ENCODE results near the gene KCNIP4.

DNA sequence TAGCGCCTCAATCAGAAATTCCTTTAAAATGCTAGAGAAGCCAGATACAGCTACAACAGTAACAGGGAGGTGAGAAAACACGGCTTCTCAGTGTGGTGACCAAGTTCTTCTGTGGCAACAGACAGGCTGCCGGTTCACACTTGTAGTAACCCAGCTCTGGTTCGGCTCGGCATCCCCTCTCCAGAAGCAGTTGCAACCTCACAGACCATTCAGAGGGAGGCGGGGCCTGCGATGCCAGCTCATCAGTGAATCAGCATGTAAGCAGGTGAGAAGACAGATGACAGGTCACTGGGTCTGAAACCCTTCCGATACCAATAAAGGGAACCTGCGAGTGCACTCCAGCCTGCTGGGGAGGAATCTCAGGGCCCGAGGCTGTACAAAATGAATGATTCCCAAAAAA lies 251.0 kb downstream of the KCNIP4 start:
- no peak for TF ChIP-seq POLR2AphosphoS5 (IDR thresholded peaks at IDR 0.05; ENCODE audit: low read length)
- TF ChIP-seq JUNB (IDR thresholded peaks at IDR 0.05) = no peak
- no peak for TF ChIP-seq GABPA (IDR thresholded peaks at IDR 0.05; ENCODE audit: low read depth)
- TF ChIP-seq, protein P1, sequence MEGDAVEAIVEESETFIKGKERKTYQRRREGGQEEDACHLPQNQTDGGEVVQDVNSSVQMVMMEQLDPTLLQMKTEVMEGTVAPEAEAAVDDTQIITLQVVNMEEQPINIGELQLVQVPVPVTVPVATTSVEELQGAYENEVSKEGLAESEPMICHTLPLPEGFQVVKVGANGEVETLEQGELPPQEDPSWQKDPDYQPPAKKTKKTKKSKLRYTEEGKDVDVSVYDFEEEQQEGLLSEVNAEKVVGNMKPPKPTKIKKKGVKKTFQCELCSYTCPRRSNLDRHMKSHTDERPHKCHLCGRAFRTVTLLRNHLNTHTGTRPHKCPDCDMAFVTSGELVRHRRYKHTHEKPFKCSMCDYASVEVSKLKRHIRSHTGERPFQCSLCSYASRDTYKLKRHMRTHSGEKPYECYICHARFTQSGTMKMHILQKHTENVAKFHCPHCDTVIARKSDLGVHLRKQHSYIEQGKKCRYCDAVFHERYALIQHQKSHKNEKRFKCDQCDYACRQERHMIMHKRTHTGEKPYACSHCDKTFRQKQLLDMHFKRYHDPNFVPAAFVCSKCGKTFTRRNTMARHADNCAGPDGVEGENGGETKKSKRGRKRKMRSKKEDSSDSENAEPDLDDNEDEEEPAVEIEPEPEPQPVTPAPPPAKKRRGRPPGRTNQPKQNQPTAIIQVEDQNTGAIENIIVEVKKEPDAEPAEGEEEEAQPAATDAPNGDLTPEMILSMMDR (IDR thresholded peaks at IDR 0.05 in 2 of 3, conservative IDR thresholded peaks at IDR 0.05 in 1 of 3; ENCODE audit: control insufficient read depth in 2 of 3, extremely low read depth in 1 of 3, insufficient read depth in 1 of 3, low read depth in 3 of 3, low read length in 3 of 3) = no peak
- TF ChIP-seq, protein P2, sequence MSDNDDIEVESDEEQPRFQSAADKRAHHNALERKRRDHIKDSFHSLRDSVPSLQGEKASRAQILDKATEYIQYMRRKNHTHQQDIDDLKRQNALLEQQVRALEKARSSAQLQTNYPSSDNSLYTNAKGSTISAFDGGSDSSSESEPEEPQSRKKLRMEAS (IDR thresholded peaks at IDR 0.05; ENCODE audit: low read depth, low read length) = no peak
- TF ChIP-seq, protein P3, sequence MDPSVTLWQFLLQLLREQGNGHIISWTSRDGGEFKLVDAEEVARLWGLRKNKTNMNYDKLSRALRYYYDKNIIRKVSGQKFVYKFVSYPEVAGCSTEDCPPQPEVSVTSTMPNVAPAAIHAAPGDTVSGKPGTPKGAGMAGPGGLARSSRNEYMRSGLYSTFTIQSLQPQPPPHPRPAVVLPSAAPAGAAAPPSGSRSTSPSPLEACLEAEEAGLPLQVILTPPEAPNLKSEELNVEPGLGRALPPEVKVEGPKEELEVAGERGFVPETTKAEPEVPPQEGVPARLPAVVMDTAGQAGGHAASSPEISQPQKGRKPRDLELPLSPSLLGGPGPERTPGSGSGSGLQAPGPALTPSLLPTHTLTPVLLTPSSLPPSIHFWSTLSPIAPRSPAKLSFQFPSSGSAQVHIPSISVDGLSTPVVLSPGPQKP (IDR thresholded peaks at IDR 0.05; ENCODE audit: low read depth, low read length) = no peak
- TF ChIP-seq, protein P4, sequence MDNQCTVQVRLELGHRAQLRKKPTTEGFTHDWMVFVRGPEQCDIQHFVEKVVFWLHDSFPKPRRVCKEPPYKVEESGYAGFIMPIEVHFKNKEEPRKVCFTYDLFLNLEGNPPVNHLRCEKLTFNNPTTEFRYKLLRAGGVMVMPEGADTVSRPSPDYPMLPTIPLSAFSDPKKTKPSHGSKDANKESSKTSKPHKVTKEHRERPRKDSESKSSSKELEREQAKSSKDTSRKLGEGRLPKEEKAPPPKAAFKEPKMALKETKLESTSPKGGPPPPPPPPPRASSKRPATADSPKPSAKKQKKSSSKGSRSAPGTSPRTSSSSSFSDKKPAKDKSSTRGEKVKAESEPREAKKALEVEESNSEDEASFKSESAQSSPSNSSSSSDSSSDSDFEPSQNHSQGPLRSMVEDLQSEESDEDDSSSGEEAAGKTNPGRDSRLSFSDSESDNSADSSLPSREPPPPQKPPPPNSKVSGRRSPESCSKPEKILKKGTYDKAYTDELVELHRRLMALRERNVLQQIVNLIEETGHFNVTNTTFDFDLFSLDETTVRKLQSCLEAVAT (IDR thresholded peaks at IDR 0.05) = no peak
- TF ChIP-seq SUPT20H (IDR thresholded peaks at IDR 0.05; ENCODE audit: borderline replicate concordance, control insufficient read depth, low read depth, low read length) = no peak
- TF ChIP-seq, protein P5, sequence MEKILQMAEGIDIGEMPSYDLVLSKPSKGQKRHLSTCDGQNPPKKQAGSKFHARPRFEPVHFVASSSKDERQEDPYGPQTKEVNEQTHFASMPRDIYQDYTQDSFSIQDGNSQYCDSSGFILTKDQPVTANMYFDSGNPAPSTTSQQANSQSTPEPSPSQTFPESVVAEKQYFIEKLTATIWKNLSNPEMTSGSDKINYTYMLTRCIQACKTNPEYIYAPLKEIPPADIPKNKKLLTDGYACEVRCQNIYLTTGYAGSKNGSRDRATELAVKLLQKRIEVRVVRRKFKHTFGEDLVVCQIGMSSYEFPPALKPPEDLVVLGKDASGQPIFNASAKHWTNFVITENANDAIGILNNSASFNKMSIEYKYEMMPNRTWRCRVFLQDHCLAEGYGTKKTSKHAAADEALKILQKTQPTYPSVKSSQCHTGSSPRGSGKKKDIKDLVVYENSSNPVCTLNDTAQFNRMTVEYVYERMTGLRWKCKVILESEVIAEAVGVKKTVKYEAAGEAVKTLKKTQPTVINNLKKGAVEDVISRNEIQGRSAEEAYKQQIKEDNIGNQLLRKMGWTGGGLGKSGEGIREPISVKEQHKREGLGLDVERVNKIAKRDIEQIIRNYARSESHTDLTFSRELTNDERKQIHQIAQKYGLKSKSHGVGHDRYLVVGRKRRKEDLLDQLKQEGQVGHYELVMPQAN (conservative IDR thresholded peaks at IDR 0.05) = no peak
- TF ChIP-seq, protein P6, sequence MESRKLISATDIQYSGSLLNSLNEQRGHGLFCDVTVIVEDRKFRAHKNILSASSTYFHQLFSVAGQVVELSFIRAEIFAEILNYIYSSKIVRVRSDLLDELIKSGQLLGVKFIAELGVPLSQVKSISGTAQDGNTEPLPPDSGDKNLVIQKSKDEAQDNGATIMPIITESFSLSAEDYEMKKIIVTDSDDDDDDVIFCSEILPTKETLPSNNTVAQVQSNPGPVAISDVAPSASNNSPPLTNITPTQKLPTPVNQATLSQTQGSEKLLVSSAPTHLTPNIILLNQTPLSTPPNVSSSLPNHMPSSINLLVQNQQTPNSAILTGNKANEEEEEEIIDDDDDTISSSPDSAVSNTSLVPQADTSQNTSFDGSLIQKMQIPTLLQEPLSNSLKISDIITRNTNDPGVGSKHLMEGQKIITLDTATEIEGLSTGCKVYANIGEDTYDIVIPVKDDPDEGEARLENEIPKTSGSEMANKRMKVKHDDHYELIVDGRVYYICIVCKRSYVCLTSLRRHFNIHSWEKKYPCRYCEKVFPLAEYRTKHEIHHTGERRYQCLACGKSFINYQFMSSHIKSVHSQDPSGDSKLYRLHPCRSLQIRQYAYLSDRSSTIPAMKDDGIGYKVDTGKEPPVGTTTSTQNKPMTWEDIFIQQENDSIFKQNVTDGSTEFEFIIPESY (IDR thresholded peaks at IDR 0.05) = no peak

Data from GM12878 (cell line).